Measurements from ENCODE around the gene CASKIN1. TPM values are rescaled to one million over a fixed set of nuclear protein-coding genes. Genes with fewer than 3 reads are reported as not detected.

Gene CASKIN1
- total and polyA plus RNA-seq, 10 of the 15 experiments (the other 5 are each of a cell fraction or from before 2014, with no cell fraction given): 0.03 to 0.33 (median 0.11) TPM; not detected in 5

DNA sequence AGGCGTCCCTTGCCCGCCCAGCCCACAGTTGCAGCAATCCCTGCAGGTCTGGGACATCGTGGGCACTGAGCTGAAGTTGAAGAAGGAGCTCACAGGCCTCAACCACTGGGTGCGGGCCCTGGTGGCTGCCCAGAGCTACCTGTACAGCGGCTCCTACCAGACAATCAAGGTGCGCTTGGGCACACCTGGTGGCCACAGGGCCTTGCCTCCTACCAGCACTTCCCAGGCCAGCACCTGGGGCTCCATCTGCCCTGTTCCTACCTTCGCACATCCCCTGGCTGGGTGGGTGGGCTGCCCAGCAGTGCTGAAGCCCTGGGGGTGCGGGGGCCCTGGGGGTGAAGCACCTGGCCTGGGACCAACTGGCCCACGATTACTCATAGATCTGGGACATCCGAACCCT is 21.0 kb downstream of the CASKIN1 start (continued):
- TF ChIP-seq, protein P1, sequence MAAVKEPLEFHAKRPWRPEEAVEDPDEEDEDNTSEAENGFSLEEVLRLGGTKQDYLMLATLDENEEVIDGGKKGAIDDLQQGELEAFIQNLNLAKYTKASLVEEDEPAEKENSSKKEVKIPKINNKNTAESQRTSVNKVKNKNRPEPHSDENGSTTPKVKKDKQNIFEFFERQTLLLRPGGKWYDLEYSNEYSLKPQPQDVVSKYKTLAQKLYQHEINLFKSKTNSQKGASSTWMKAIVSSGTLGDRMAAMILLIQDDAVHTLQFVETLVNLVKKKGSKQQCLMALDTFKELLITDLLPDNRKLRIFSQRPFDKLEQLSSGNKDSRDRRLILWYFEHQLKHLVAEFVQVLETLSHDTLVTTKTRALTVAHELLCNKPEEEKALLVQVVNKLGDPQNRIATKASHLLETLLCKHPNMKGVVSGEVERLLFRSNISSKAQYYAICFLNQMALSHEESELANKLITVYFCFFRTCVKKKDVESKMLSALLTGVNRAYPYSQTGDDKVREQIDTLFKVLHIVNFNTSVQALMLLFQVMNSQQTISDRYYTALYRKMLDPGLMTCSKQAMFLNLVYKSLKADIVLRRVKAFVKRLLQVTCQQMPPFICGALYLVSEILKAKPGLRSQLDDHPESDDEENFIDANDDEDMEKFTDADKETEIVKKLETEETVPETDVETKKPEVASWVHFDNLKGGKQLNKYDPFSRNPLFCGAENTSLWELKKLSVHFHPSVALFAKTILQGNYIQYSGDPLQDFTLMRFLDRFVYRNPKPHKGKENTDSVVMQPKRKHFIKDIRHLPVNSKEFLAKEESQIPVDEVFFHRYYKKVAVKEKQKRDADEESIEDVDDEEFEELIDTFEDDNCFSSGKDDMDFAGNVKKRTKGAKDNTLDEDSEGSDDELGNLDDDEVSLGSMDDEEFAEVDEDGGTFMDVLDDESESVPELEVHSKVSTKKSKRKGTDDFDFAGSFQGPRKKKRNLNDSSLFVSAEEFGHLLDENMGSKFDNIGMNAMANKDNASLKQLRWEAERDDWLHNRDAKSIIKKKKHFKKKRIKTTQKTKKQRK (IDR thresholded peaks at IDR 0.05; ENCODE audit: low read depth, low read length): no peak
- TF ChIP-seq ETV6 (conservative IDR thresholded peaks at IDR 0.05 in 1 of 2, IDR thresholded peaks at IDR 0.05 in 1 of 2; ENCODE audit: borderline replicate concordance in 1 of 2, low read depth in 1 of 2): no peak
- TF ChIP-seq SRF (IDR thresholded peaks at IDR 0.05; ENCODE audit: low read depth in 2 of 2, low read length in 2 of 2): no peak
- TF ChIP-seq ZNF24 (IDR thresholded peaks at IDR 0.05): no peak
- TF ChIP-seq EGR1 (IDR thresholded peaks at IDR 0.05; ENCODE audit: borderline replicate concordance in 1 of 2, low read depth in 2 of 2, low read length in 2 of 2): no peak
- TF ChIP-seq, protein P2, sequence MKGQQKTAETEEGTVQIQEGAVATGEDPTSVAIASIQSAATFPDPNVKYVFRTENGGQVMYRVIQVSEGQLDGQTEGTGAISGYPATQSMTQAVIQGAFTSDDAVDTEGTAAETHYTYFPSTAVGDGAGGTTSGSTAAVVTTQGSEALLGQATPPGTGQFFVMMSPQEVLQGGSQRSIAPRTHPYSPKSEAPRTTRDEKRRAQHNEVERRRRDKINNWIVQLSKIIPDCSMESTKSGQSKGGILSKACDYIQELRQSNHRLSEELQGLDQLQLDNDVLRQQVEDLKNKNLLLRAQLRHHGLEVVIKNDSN (IDR thresholded peaks at IDR 0.05; ENCODE audit: borderline replicate concordance, extremely low read length, insufficient read depth, low read depth, low read length): no peak
- no peak for TF ChIP-seq POLR2AphosphoS2 (IDR thresholded peaks at IDR 0.05; ENCODE audit: low read depth, low read length)
- no peak for TF ChIP-seq FOS (IDR thresholded peaks at IDR 0.05; ENCODE audit: borderline replicate concordance, extremely low read depth, insufficient read length)
- TF ChIP-seq, protein P3, sequence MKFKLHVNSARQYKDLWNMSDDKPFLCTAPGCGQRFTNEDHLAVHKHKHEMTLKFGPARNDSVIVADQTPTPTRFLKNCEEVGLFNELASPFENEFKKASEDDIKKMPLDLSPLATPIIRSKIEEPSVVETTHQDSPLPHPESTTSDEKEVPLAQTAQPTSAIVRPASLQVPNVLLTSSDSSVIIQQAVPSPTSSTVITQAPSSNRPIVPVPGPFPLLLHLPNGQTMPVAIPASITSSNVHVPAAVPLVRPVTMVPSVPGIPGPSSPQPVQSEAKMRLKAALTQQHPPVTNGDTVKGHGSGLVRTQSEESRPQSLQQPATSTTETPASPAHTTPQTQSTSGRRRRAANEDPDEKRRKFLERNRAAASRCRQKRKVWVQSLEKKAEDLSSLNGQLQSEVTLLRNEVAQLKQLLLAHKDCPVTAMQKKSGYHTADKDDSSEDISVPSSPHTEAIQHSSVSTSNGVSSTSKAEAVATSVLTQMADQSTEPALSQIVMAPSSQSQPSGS (IDR thresholded peaks at IDR 0.05; ENCODE audit: low read length): no peak
- TF ChIP-seq, protein P4, sequence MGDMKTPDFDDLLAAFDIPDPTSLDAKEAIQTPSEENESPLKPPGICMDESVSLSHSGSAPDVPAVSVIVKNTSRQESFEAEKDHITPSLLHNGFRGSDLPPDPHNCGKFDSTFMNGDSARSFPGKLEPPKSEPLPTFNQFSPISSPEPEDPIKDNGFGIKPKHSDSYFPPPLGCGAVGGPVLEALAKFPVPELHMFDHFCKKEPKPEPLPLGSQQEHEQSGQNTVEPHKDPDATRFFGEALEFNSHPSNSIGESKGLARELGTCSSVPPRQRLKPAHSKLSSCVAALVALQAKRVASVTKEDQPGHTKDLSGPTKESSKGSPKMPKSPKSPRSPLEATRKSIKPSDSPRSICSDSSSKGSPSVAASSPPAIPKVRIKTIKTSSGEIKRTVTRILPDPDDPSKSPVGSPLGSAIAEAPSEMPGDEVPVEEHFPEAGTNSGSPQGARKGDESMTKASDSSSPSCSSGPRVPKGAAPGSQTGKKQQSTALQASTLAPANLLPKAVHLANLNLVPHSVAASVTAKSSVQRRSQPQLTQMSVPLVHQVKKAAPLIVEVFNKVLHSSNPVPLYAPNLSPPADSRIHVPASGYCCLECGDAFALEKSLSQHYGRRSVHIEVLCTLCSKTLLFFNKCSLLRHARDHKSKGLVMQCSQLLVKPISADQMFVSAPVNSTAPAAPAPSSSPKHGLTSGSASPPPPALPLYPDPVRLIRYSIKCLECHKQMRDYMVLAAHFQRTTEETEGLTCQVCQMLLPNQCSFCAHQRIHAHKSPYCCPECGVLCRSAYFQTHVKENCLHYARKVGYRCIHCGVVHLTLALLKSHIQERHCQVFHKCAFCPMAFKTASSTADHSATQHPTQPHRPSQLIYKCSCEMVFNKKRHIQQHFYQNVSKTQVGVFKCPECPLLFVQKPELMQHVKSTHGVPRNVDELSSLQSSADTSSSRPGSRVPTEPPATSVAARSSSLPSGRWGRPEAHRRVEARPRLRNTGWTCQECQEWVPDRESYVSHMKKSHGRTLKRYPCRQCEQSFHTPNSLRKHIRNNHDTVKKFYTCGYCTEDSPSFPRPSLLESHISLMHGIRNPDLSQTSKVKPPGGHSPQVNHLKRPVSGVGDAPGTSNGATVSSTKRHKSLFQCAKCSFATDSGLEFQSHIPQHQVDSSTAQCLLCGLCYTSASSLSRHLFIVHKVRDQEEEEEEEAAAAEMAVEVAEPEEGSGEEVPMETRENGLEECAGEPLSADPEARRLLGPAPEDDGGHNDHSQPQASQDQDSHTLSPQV (IDR thresholded peaks at IDR 0.05): no peak
